A549 treated with AZD2906 at 1 μM for 4 hours (cell line): ENCODE data around the gene HTRA1. TPM values are rescaled to one million over a fixed set of nuclear protein-coding genes. Genes with fewer than 3 reads are reported as not detected.

ENCODE experiments used
- total RNA-seq: library from RNA; stranded (reverse); fragments of 200-300 nt; extraction: Qiagen RNA extraction; gene quantifications from 5 replicates; pipeline ENCODE4 v1.2.3, GENCODE V29; 2022

Gene HTRA1
- total RNA-seq = 47.9 to 56.4 TPM (median 48.7 TPM) in 5 replicates

DNA sequence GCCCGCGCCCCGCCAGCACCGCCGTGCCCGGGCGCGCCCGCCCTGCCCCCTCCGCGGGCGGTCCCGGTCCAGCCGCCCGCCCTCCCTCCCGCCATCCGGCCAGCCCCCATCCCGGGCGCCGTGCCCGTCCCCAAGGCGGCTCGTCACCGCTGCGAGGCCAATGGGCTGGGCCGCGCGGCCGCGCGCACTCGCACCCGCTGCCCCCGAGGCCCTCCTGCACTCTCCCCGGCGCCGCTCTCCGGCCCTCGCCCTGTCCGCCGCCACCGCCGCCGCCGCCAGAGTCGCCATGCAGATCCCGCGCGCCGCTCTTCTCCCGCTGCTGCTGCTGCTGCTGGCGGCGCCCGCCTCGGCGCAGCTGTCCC, at the start of gene HTRA1:
TSS of gene HTRA1 (plus strand) at position 187 of the 362 bp plus-strand sequence. CDS start at position 287, 100 bp downstream.

DNA sequence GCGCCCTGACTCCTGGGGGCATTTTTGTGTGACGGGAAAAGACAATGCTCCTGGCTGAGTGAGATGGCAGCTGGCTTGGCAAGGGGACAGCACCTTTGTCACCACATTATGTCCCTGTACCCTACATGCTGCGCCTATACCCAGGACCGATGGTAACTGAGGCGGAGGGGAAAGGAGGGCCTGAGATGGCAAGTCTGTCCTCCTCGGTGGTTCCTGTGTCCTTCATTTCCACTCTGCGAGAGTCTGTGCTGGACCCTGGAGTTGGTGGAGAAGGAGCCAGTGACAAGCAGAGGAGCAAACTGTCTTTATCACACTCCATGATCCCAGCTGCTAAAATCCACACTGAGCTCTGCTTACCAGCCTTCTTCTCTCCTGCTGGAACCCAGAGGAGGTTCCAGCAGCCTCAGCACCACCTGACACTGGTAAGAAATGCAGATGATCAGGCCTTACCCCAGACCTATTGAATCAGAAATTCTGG, 6.7 kb upstream of the HTRA1 start, which contains the start of gene ARMS2:
TSS of gene ARMS2 (plus strand) at position 51 of the 478 bp plus-strand sequence. CDS start at position 126, 75 bp downstream.

DNA sequence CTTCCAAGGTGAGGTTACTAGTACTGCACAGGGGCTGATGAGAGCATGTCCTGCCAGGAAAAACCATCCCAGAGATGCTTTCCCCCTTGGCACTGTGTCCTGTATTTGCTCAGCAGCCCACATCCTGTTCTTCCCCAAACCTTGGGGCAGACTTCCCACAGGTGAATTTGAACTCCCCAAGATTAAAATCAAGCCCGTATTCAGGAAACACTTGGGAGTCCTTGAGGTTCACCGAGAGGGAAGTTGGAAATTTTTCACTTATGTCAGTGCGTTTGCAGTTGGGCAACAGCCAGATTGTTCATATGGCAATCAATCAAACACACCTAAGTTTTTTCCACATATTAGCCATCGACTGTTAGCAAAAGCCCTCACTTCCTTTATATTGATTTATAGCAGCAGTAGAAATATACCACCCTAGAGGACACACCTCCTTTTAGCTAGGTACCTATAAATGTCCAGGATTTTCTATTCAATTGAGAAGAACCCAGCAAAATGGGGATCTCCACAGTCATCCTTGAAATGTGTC, 99.0 kb downstream of the HTRA1 start, which contains the start of gene DMBT1:
TSS of gene DMBT1 (plus strand) at position 476 of the 526 bp plus-strand sequence. CDS start at position 493, 17 bp downstream.

Other genes starting within 250 kb of the HTRA1 start
- 0.41 to 0.82 TPM (median 0.66 TPM) in 5 replicates for gene BTBD16, start 190.3 kb upstream of the HTRA1 start, total RNA-seq
- gene PLEKHA1, start 86.8 kb upstream of the HTRA1 start, total RNA-seq = 16.5 to 24.2 TPM (median 21.9 TPM) in 5 replicates
- gene ARMS2, start 6.9 kb upstream of the HTRA1 start, total RNA-seq = not detected in 5 replicates
- gene DMBT1, start 99.2 kb downstream of the HTRA1 start, total RNA-seq = 0.20 to 0.30 TPM (median 0.24 TPM) in 5 replicates
- gene C10orf120, start 238.3 kb downstream of the HTRA1 start, total RNA-seq = not detected in 5 replicates